ENCODE measurements around the gene GALNT9. TPM values are rescaled to one million over a fixed set of nuclear protein-coding genes. Genes with fewer than 3 reads are reported as not detected.

GALNT9 gene
- total RNA-seq, 1 experiment from 2014 or later = 1.7 TPM

Other genes starting within 250 kb of the GALNT9 start
- gene DDX51, start 185.3 kb downstream of the GALNT9 start, total RNA-seq (2014; rRNA removed; shearing (Covaris generic)) = 3.9 and 4.2 TPM in 2 replicates
- gene NOC4L, start 185.1 kb downstream of the GALNT9 start, total RNA-seq (2014; rRNA removed; shearing (Covaris generic)) = 10.5 and 13.4 TPM in 2 replicates
- 1.5 and 1.8 TPM in 2 replicates for gene FBRSL1, start 160.6 kb upstream of the GALNT9 start, total RNA-seq (2014; rRNA removed; shearing (Covaris generic))

Measured in H4 (cell line).